KMS-11 (cell line): ENCODE data around the gene TCP10L.
"Not testable (repeated sequence)": the region's sequence is repeated elsewhere in the genome, so short reads cannot be mapped to it uniquely, and the experiment has no call there.

Experiments used
- H2AFZ ChIP-seq: fragments of 200-600 bp; sonication (generic); 2 replicates; pipeline ENCODE4 v1.6.1; 2016; ENCODE audit warnings: antibody characterized with exemption, mixed run types, low read depth
- H3K27ac ChIP-seq: fragments of 200-600 bp; sonication (generic); 2 replicates; pipeline ENCODE4 v1.6.1; 2016; ENCODE audit warnings: mild to moderate bottlenecking, mixed run types
- H3K27me3 ChIP-seq: fragments of 200-600 bp; sonication (generic); 2 replicates; pipeline ENCODE4 v1.6.1; 2017; ENCODE audit warnings: mild to moderate bottlenecking, low read depth, mixed run types, moderate library complexity; ENCODE audit not compliant: insufficient read depth
- H3K36me3 ChIP-seq: fragments of 200-600 bp; sonication (generic); 2 replicates; pipeline ENCODE4 v1.6.1; 2017; ENCODE audit warnings: mild to moderate bottlenecking, mixed run types; ENCODE audit not compliant: insufficient read depth
- H3K4me1 ChIP-seq: fragments of 200-600 bp; sonication (generic); 2 replicates; pipeline ENCODE4 v1.6.1; 2016; ENCODE audit warnings: mild to moderate bottlenecking, low read depth, mixed run types; ENCODE audit not compliant: poor library complexity, severe bottlenecking
- H3K4me2 ChIP-seq: fragments of 200-600 bp; sonication (generic); 2 replicates; pipeline ENCODE4 v1.7.0; 2016; ENCODE audit warnings: mild to moderate bottlenecking, mixed run types
- H3K4me3 ChIP-seq: fragments of 200-600 bp; sonication (generic); IDR thresholded peaks from 2 replicates; pipeline ENCODE4 v1.6.1; 2017; ENCODE audit warnings: low read depth, low read length, mixed read lengths; ENCODE audit not compliant: insufficient read depth
- H3K79me2 ChIP-seq: fragments of 200-600 bp; sonication (generic); 2 replicates; pipeline ENCODE4 v1.6.1; 2016; ENCODE audit warnings: low read depth, mixed run types; ENCODE audit not compliant: insufficient read depth
- H3K9ac ChIP-seq: fragments of 200-600 bp; sonication (generic); 2 replicates; pipeline ENCODE4 v1.6.1; 2016; ENCODE audit warnings: mild to moderate bottlenecking, mixed run types
- H4K20me1 ChIP-seq: fragments of 200-600 bp; sonication (generic); 2 replicates; pipeline ENCODE4 v1.6.1; 2016; ENCODE audit warnings: mild to moderate bottlenecking, mixed run types; ENCODE audit not compliant: insufficient read depth
- CTCF ChIP-seq: fragments of 200-600 bp; sonication (generic); conservative IDR thresholded peaks from 2 replicates; pipeline ENCODE4 v1.6.1; 2017; ENCODE audit warnings: low read depth, mild to moderate bottlenecking, antibody characterized with exemption, low read length, moderate library complexity, mixed read lengths

The TCP10L gene

GRCh38 chr21:32534113-32534512 is 51.2 kb downstream of the TCP10L start:
- no peak overlapping the region for H3K4me2 ChIP-seq
- H3K36me3 ChIP-seq: no peaks in the 10 kb centered on the region
- H3K4me3 ChIP-seq: no peak overlapping the region

GRCh38 chr21:32533611-32534010 is 51.7 kb downstream of the TCP10L start:
- Histone ChIP-seq H3K9ac (no peak overlapping the region), H3K79me2 (no peaks in the 10 kb centered on the region), H2AFZ (no peak overlapping the region), H3K4me1 (no peaks in the 10 kb centered on the region), H3K4me3 (no peak overlapping the region), H4K20me1 (no peaks in the 10 kb centered on the region), H3K27me3 (no peaks in the 10 kb centered on the region), H3K36me3 (no peaks in the 10 kb centered on the region), H3K27ac (no peak overlapping the region), H3K4me2 (no peak overlapping the region)
- no peak for TF ChIP-seq CTCF

More at GRCh38 chr21:32534113-32534512, 51.2 kb downstream of the TCP10L start:
- Histone ChIP-seq H3K4me1 (no peaks in the 10 kb centered on the region), H3K9ac (no peak overlapping the region), H3K27me3 (no peaks in the 10 kb centered on the region), H3K27ac (no peak overlapping the region), H4K20me1 (no peaks in the 10 kb centered on the region), H3K79me2 (no peaks in the 10 kb centered on the region), H2AFZ (no peak overlapping the region)
- no peak for TF ChIP-seq CTCF

GRCh38 chr21:32533053-32533452 is 52.3 kb downstream of the TCP10L start:
- Histone ChIP-seq H3K27me3 (no peaks in the 10 kb centered on the region), H2AFZ (no peak overlapping the region), H4K20me1 (no peaks in the 10 kb centered on the region), H3K4me1 (no peaks in the 10 kb centered on the region), H3K27ac (no peak overlapping the region), H3K4me2 (no peak overlapping the region), H3K4me3 (no peak overlapping the region), H3K9ac (no peak overlapping the region), H3K36me3 (no peaks in the 10 kb centered on the region), H3K79me2 (no peaks in the 10 kb centered on the region)
- TF ChIP-seq CTCF: no peak

- Histone ChIP-seq H3K27me3 (no peaks in the 10 kb centered on the region), H3K9ac (no peak overlapping the region), H3K36me3 (no peaks in the 10 kb centered on the region), H3K4me1 (no peaks in the 10 kb centered on the region), H2AFZ (no peak overlapping the region), H3K4me2 (no peak overlapping the region), H3K4me3 (no peak overlapping the region), H3K79me2 (no peaks in the 10 kb centered on the region), H3K27ac (no peak overlapping the region), H4K20me1 (no peaks in the 10 kb centered on the region)
- TF ChIP-seq CTCF: no peak
These were observed 52.7 kb downstream of the TCP10L start for GRCh38 chr21:32532636-32533035.

GRCh38 chr21:32531561-32531960 is 53.8 kb downstream of the TCP10L start:
- H3K4me3 ChIP-seq, H2AFZ ChIP-seq, H3K36me3 ChIP-seq, H3K9ac ChIP-seq, H3K4me2 ChIP-seq, H4K20me1 ChIP-seq, H3K4me1 ChIP-seq, H3K79me2 ChIP-seq, H3K27ac ChIP-seq, H3K27me3 ChIP-seq: not testable (repeated sequence)

GRCh38 chr21:32530809-32531208 is 54.5 kb downstream of the TCP10L start:
- H3K4me3 ChIP-seq, H3K4me2 ChIP-seq, H3K36me3 ChIP-seq, H4K20me1 ChIP-seq, H3K9ac ChIP-seq, H3K79me2 ChIP-seq, H3K27me3 ChIP-seq, H3K4me1 ChIP-seq, H2AFZ ChIP-seq, H3K27ac ChIP-seq: not testable (repeated sequence)
